Hepatocyte (in vitro differentiated cells): ENCODE results near the gene PRR23E.

ENCODE experiments used
- EZH2 ChIP-seq: fragments of 200-600 bp; sonication (generic); IDR thresholded peaks from 2 replicates; pipeline ENCODE4 v1.6.1; 2016; ENCODE audit warnings: antibody characterized with exemption, mild to moderate bottlenecking, borderline replicate concordance
- EZH2phosphoT487 ChIP-seq: fragments of 200-600 bp; sonication (generic); IDR thresholded peaks from one replicate; pipeline ENCODE4 v1.6.1; 2018; ENCODE audit warnings: antibody characterized with exemption, mild to moderate bottlenecking, low read depth, moderate library complexity; ENCODE audit not compliant: unreplicated experiment, severe bottlenecking
- TF ChIP-seq, protein P1 (sequence below): fragments of 200-600 bp; sonication (generic); IDR thresholded peaks from 2 replicates; pipeline ENCODE4 v1.5.1; 2016; ENCODE audit warnings: antibody characterized with exemption, mild to moderate bottlenecking; ENCODE audit not compliant: poor library complexity

GRCh38 chr3:127193341-127193740 lies 410 bp downstream of the PRR23E start:
- TF ChIP-seq, protein P1, sequence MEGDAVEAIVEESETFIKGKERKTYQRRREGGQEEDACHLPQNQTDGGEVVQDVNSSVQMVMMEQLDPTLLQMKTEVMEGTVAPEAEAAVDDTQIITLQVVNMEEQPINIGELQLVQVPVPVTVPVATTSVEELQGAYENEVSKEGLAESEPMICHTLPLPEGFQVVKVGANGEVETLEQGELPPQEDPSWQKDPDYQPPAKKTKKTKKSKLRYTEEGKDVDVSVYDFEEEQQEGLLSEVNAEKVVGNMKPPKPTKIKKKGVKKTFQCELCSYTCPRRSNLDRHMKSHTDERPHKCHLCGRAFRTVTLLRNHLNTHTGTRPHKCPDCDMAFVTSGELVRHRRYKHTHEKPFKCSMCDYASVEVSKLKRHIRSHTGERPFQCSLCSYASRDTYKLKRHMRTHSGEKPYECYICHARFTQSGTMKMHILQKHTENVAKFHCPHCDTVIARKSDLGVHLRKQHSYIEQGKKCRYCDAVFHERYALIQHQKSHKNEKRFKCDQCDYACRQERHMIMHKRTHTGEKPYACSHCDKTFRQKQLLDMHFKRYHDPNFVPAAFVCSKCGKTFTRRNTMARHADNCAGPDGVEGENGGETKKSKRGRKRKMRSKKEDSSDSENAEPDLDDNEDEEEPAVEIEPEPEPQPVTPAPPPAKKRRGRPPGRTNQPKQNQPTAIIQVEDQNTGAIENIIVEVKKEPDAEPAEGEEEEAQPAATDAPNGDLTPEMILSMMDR: no peak
- TF ChIP-seq EZH2 (no peak), EZH2phosphoT487 (no peak)
